HepG2 (cell line): ENCODE data around the gene RNASE8. TPM values are rescaled to one million over a fixed set of nuclear protein-coding genes. Genes with fewer than 3 reads are reported as not detected.

ENCODE experiments used
- DBP ChIP-seq: sonication (generic); formaldehyde crosslinking; IDR thresholded peaks from 2 replicates; pipeline ENCODE4 v1.4.0; 2020; ENCODE audit warnings: missing genetic modification reagents; ENCODE audit errors: not compliant biosample characterization
- DDIT3 ChIP-seq: sonication (generic); formaldehyde crosslinking; IDR thresholded peaks from 2 replicates; pipeline ENCODE4 v1.4.0; 2020; ENCODE audit warnings: mild to moderate bottlenecking, missing genetic modification reagents
- DNMT3B ChIP-seq: conservative IDR thresholded peaks from 2 replicates; pipeline ENCODE4 v1.6.1; 2016; ENCODE audit warnings: missing biosample characterization, control low read depth
- FOSL2 ChIP-seq: sonication (generic); formaldehyde crosslinking; IDR thresholded peaks from 2 replicates; pipeline ENCODE4 v1.4.0; 2020; ENCODE audit warnings: missing genetic modification reagents
- HCFC1 ChIP-seq: fragments of 150-350 bp; IDR thresholded peaks from 2 replicates; pipeline ENCODE4 v1.6.1; 2014; ENCODE audit warnings: low read depth, low read length
- HMG20B ChIP-seq: conservative IDR thresholded peaks from 2 replicates; pipeline ENCODE4 v1.6.1; 2016; ENCODE audit warnings: missing genetic modification reagents, missing compliant biosample characterization
- HNRNPL ChIP-seq: fragments of 200-400 bp; formaldehyde crosslinking; IDR thresholded peaks from 2 replicates; pipeline ENCODE4 v1.6.1; 2017; ENCODE audit warnings: mild to moderate bottlenecking, low read depth, low read length
- MIER2 ChIP-seq: IDR thresholded peaks from 2 replicates; pipeline ENCODE4 v1.6.1; 2016; ENCODE audit warnings: missing biosample characterization, missing genetic modification reagents
- ONECUT2 ChIP-seq: sonication (generic); formaldehyde crosslinking; IDR thresholded peaks from 2 replicates; pipeline ENCODE4 v1.4.0; 2020; ENCODE audit warnings: missing genetic modification reagents
- PLSCR1 ChIP-seq: sonication (generic); formaldehyde crosslinking; IDR thresholded peaks from 2 replicates; pipeline ENCODE4 v1.5.0; 2020; ENCODE audit warnings: missing genetic modification reagents, mild to moderate bottlenecking, borderline replicate concordance
- SIX1 ChIP-seq: sonication (generic); formaldehyde crosslinking; IDR thresholded peaks from 2 replicates; pipeline ENCODE4 v1.4.0; 2020; ENCODE audit warnings: missing genetic modification reagents, borderline replicate concordance
- TP53 ChIP-seq: sonication (generic); formaldehyde crosslinking; conservative IDR thresholded peaks from 2 replicates; pipeline ENCODE4 v1.4.0; 2020; ENCODE audit warnings: missing genetic modification reagents
- ZBTB49 ChIP-seq: sonication (generic); formaldehyde crosslinking; IDR thresholded peaks from 2 replicates; pipeline ENCODE4 v1.4.0; 2020; ENCODE audit warnings: missing genetic modification reagents, borderline replicate concordance
- ZNF75D ChIP-seq: sonication (generic); formaldehyde crosslinking; IDR thresholded peaks from 2 replicates; pipeline ENCODE4 v1.8.1; 2023; ENCODE audit warnings: missing genetic modification reagents, mild to moderate bottlenecking, borderline replicate concordance
- polyA plus RNA-seq, 8 experiments: library from polyadenylated mRNA; depleted of rRNA in 3 of 8; stranded (reverse) in 7 of 8; unstranded in 1 of 8; fragments of >200 nt; fragmentation: Illumina TruSeq in 4 of 8; extraction: Trizol in 4 of 8; gene quantifications; 2 replicates each; pipeline versions ENCODE4 v1.2.1 to v1.2.3, GENCODE V29; 2011 to 2016; ENCODE audit warnings: low read depth in 4 of 8, missing spikeins in 1 of 8, mixed read lengths in 1 of 8; ENCODE audit not compliant: insufficient read depth in 1 of 8
- total RNA-seq, 5 experiments: library from RNA; depleted of rRNA; stranded (reverse); fragments of >200 nt; fragmentation: Illumina TruSeq; extraction: Trizol; gene quantifications; 2 replicates each; pipeline ENCODE4 v1.2.3, GENCODE V29; 2016; ENCODE audit warnings: low read depth in 1 of 5
- TF ChIP-seq, protein P1 (sequence below): sonication (generic); formaldehyde crosslinking; IDR thresholded peaks from 2 replicates; pipeline ENCODE4 v1.4.0; 2020; ENCODE audit warnings: missing genetic modification reagents

The RNASE8 gene
- total and polyA plus RNA-seq, 2 of the 13 experiments (the other 11 are each of a cell fraction or from before 2014, with no cell fraction given): not detected

DNA sequence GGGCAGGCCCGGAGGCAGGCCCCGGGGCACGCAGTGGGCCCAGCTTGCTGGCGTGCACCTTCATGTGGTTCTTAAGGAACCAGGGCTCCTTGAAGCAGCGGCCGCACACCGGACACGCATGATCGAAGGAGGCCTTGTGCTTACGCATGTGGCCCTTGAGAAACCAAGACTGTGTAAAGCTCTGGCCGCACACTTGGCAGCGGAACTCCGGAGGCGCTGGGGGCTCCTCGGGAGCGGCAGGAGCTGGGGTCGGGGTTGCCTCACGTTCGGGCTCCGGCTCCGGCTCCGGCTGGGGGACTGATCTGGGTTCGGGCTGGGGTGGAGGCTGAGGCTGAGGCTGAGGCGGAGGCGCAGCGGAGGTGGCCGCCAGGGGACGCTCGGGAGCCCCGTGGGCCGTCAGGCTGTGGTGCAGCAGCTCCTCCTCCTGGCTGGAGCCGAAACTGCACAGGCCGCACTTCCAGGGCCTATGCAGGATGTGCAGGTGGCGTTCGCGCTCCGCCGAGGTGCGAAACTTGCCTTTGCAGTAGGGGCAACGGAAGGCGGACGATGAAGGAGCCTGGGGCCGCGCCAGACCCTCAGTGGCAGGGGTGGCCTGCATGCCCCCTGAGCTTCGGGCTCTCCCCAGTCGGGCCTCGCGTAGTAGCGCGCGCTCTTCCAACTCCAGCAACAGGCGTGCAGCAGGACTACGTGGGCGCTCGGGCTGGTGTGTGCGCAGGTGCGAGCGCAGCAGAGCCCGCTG, 34.8 kb downstream of the RNASE8 start (continued):
- TF ChIP-seq ZBTB49 (CRISPR knock-in tag) (peak; percentile 63; the same call in 1 of the 2 replicates), MIER2 (peak; percentile 90), HMG20B (CRISPR knock-in tag) (no peak), TP53 (CRISPR knock-in tag) (no peak), DBP (CRISPR knock-in tag) (no peak), HCFC1 (peak; percentile 46), DDIT3 (no peak), PLSCR1 (CRISPR knock-in tag) (no peak), DNMT3B (CRISPR knock-in tag) (no peak), ONECUT2 (CRISPR knock-in tag) (no peak), ZNF75D (no peak), HNRNPL (0 out of 2 replicates have a peak, but pooled peaks have one; percentile 71), FOSL2 (CRISPR knock-in tag) (peak; percentile 70), SIX1 (0 out of 2 replicates have a peak, but pooled peaks have one; percentile 42)
- TF ChIP-seq, protein P1, sequence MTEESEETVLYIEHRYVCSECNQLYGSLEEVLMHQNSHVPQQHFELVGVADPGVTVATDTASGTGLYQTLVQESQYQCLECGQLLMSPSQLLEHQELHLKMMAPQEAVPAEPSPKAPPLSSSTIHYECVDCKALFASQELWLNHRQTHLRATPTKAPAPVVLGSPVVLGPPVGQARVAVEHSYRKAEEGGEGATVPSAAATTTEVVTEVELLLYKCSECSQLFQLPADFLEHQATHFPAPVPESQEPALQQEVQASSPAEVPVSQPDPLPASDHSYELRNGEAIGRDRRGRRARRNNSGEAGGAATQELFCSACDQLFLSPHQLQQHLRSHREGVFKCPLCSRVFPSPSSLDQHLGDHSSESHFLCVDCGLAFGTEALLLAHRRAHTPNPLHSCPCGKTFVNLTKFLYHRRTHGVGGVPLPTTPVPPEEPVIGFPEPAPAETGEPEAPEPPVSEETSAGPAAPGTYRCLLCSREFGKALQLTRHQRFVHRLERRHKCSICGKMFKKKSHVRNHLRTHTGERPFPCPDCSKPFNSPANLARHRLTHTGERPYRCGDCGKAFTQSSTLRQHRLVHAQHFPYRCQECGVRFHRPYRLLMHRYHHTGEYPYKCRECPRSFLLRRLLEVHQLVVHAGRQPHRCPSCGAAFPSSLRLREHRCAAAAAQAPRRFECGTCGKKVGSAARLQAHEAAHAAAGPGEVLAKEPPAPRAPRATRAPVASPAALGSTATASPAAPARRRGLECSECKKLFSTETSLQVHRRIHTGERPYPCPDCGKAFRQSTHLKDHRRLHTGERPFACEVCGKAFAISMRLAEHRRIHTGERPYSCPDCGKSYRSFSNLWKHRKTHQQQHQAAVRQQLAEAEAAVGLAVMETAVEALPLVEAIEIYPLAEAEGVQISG (CRISPR knock-in tag): peak; percentile 86
